Suprapubic skin (tissue), 4 donors: ENCODE results near the gene KCNK6.

Experiments
- POLR2A ChIP-seq, 2 donors: fragments of 450-650 bp; IDR thresholded peaks; one replicate each; pipeline ENCODE4 v1.6.1; 2017; ENCODE audit warnings: antibody characterized with exemption in 2 of 2, mild to moderate bottlenecking in 2 of 2, moderate library complexity in 2 of 2
- POLR2AphosphoS5 ChIP-seq, 3 donors: sonication (generic); formaldehyde crosslinking; IDR thresholded peaks; one replicate each; pipeline ENCODE4 v1.6.1; 2017; ENCODE audit warnings: antibody characterized with exemption in 3 of 3
- TF ChIP-seq, protein P1 (sequence below), 2 donors: fragments of 200-600 bp in 1 of 2; fragments of 450-650 bp in 1 of 2; sonication (generic) in 1 of 2; IDR thresholded peaks; one replicate each; pipeline ENCODE4 v1.5.1; 2016 to 2019; ENCODE audit warnings: antibody characterized with exemption in 2 of 2, mild to moderate bottlenecking in 1 of 2, moderate library complexity in 1 of 2

DNA sequence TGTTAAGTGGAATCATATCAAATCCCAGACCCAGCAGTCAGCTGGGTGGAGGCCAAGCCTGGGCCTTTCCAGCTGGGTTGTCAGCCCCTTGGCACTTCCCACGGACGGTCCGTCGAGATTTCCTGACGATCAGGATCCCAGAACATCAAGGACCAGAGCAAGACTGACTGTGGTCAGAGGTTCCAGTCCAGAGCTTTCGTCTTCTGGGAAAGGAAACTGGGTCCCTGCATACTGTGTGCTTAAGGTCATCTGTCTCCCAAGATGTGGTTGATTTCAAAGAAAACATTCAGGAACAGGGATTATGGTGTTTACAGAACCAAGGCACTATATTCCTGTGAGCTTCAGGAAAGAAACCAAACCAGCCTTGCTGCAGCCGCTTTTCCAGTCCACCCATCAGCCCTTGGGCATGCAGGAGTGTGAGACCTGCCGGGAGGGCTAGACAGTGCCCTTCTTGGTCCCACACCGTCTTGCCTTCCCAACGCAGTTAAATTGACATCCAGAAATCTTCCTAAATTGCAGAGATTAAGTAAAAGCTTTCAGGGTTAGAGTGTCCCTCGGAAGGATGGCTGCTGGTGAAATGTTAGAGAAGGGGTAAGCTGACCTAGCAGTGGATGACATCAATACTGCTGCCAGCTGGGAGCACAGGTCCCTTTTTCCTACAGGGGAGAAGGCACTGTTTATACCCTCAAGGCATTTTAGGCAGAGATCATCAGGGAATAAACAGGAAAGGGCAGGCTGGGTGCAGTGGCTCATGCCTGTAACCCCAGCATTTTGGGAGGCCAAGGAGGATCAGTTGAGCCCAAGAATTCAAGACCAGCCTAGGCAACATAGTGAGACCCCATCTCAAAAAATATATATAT is 20.6 kb upstream of the KCNK6 start:
- TF ChIP-seq, protein P1, sequence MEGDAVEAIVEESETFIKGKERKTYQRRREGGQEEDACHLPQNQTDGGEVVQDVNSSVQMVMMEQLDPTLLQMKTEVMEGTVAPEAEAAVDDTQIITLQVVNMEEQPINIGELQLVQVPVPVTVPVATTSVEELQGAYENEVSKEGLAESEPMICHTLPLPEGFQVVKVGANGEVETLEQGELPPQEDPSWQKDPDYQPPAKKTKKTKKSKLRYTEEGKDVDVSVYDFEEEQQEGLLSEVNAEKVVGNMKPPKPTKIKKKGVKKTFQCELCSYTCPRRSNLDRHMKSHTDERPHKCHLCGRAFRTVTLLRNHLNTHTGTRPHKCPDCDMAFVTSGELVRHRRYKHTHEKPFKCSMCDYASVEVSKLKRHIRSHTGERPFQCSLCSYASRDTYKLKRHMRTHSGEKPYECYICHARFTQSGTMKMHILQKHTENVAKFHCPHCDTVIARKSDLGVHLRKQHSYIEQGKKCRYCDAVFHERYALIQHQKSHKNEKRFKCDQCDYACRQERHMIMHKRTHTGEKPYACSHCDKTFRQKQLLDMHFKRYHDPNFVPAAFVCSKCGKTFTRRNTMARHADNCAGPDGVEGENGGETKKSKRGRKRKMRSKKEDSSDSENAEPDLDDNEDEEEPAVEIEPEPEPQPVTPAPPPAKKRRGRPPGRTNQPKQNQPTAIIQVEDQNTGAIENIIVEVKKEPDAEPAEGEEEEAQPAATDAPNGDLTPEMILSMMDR (IDR thresholded peaks at IDR 0.05), result no peak
- TF ChIP-seq POLR2AphosphoS5 (IDR thresholded peaks at IDR 0.05), result no peak
- TF ChIP-seq POLR2A (IDR thresholded peaks at IDR 0.05), result no peak
